Trophoblast cell (in vitro differentiated cells and primary cell): ENCODE data around the gene LDAH.
A peak's percentile ranks its signal among the peaks of the same experiment; 100 is the strongest.

ENCODE experiments used
- DNase-seq, 2 donors: peaks; one replicate each; pipeline ENCODE4 v3.0.0-alpha.2; 2016
- H2AFZ ChIP-seq: 2 replicates; pipeline ENCODE4 v1.6.1; 2013; ENCODE audit warnings: low read length, moderate library complexity, mild to moderate bottlenecking; ENCODE audit not compliant: insufficient read depth, poor library complexity
- H2AK5ac ChIP-seq: 2 replicates; pipeline ENCODE4 v1.6.1; 2013; ENCODE audit warnings: mild to moderate bottlenecking, low read length
- H2BK120ac ChIP-seq: 2 replicates; pipeline ENCODE4 v1.6.1; 2013; ENCODE audit warnings: low read length, mild to moderate bottlenecking, moderate library complexity; ENCODE audit not compliant: insufficient read depth, poor library complexity
- H2BK12ac ChIP-seq: 2 replicates; pipeline ENCODE4 v1.6.1; 2013; ENCODE audit warnings: mild to moderate bottlenecking, low read length, moderate library complexity
- H2BK5ac ChIP-seq: 2 replicates; pipeline ENCODE4 v1.6.1; 2013; ENCODE audit warnings: low read length, low read depth, moderate library complexity, mild to moderate bottlenecking; ENCODE audit not compliant: poor library complexity
- H3K14ac ChIP-seq: 2 replicates; pipeline ENCODE4 v1.6.1; 2013; ENCODE audit warnings: mild to moderate bottlenecking, low read length
- H3K18ac ChIP-seq: 2 replicates; pipeline ENCODE4 v1.6.1; 2013; ENCODE audit warnings: mild to moderate bottlenecking, low read length
- H3K23ac ChIP-seq: 2 replicates; pipeline ENCODE4 v1.6.1; 2013; ENCODE audit warnings: low read length
- H3K27ac ChIP-seq: 2 replicates; pipeline ENCODE4 v1.5.1; 2013; ENCODE audit warnings: low read depth, mild to moderate bottlenecking, inconsistent platforms, low read length, moderate library complexity
- H3K27me3 ChIP-seq: 2 replicates; pipeline ENCODE4 v1.6.1; 2013; ENCODE audit warnings: inconsistent platforms, mild to moderate bottlenecking, low read length, moderate library complexity; ENCODE audit not compliant: insufficient read depth
- H3K36me3 ChIP-seq, 2 experiments: 1 replicate in 1 of 2; 2 replicates in 1 of 2; pipeline ENCODE4 v1.6.1; 2013; ENCODE audit warnings: low read length in 2 of 2, mild to moderate bottlenecking in 2 of 2, moderate library complexity in 1 of 2; ENCODE audit not compliant: insufficient read depth in 2 of 2, control insufficient read depth in 1 of 2
- H3K4ac ChIP-seq: 2 replicates; pipeline ENCODE4 v1.6.1; 2013; ENCODE audit warnings: low read depth, mild to moderate bottlenecking, low read length, moderate library complexity
- H3K4me1 ChIP-seq, 2 experiments: 1 replicate in 1 of 2; 2 replicates in 1 of 2; pipeline ENCODE4 v1.6.1; 2013; ENCODE audit warnings: low read length in 2 of 2, mild to moderate bottlenecking in 2 of 2, moderate library complexity in 1 of 2; ENCODE audit not compliant: insufficient read depth in 2 of 2, control insufficient read depth in 1 of 2
- H3K4me2 ChIP-seq: 2 replicates; pipeline ENCODE4 v1.6.1; 2013; ENCODE audit warnings: inconsistent platforms, mild to moderate bottlenecking, low read length, moderate library complexity
- H3K4me3 ChIP-seq: 2 replicates; pipeline ENCODE4 v1.5.1; 2013; ENCODE audit warnings: mild to moderate bottlenecking, low read depth, low read length, inconsistent platforms
- H3K79me1 ChIP-seq: one replicate; pipeline ENCODE4 v1.6.1; 2013; ENCODE audit warnings: low read length
- H3K79me2 ChIP-seq: 2 replicates; pipeline ENCODE4 v1.6.1; 2013; ENCODE audit warnings: low read length, mild to moderate bottlenecking; ENCODE audit not compliant: control insufficient read depth, insufficient read depth, poor library complexity
- H3K9ac ChIP-seq: 2 replicates; pipeline ENCODE4 v1.6.1; 2013; ENCODE audit warnings: mild to moderate bottlenecking, low read length
- H3K9me3 ChIP-seq: 2 replicates; pipeline ENCODE4 v1.6.1; 2013; ENCODE audit warnings: low read depth, mild to moderate bottlenecking, control low read depth, inconsistent platforms, low read length; ENCODE audit not compliant: insufficient read depth
- H4K12ac ChIP-seq: 2 replicates; pipeline ENCODE4 v1.6.1; 2013; ENCODE audit warnings: low read depth, mild to moderate bottlenecking, low read length, moderate library complexity
- H4K8ac ChIP-seq: 2 replicates; pipeline ENCODE4 v1.6.1; 2013; ENCODE audit warnings: low read depth, mild to moderate bottlenecking, low read length, moderate library complexity
- H4K91ac ChIP-seq: one replicate; pipeline ENCODE4 v1.6.1; 2013; ENCODE audit warnings: low read depth, mild to moderate bottlenecking, low read length, moderate library complexity
- WGBS: extraction: QIAGEN DNeasy Blood & Tissue Kit; methylation state at CpG from one replicate; pipeline ENCODE4 v1.1.7; 2013; ENCODE audit warnings: missing lambda C conversion rate; ENCODE audit not compliant: insufficient read length, insufficient coverage; ENCODE audit errors: extremely low coverage; 5-methylcytosine and 5-hydroxymethylcytosine counted together

The LDAH gene

GRCh38 chr2:20643826-20644225, 179.1 kb downstream of the LDAH start:
- no peak overlapping the region for H4K8ac ChIP-seq
- no peak overlapping the region for H2BK120ac ChIP-seq
- H3K79me1 ChIP-seq: no peaks in the 10 kb centered on the region
- H2AFZ ChIP-seq: no peak overlapping the region
- H3K36me3 ChIP-seq: peaks cover 26 to 34% of the 10 kb centered on the region in 2 experiments
- H2BK5ac ChIP-seq: no peak overlapping the region
- no peak overlapping the region for H3K4me3 ChIP-seq
- peaks cover 5% of the 10 kb centered on the region for H3K9me3 ChIP-seq
- no peak overlapping the region for H3K4me2 ChIP-seq
- H3K18ac ChIP-seq: no peak overlapping the region
- H3K9ac ChIP-seq: no peak overlapping the region
- H3K27ac ChIP-seq: no peak overlapping the region
- H3K14ac ChIP-seq: no peak overlapping the region
- no peak overlapping the region for H4K91ac ChIP-seq
- no peak overlapping the region for H4K12ac ChIP-seq
- no peaks in the 10 kb centered on the region for H3K27me3 ChIP-seq
- no peaks in the 10 kb centered on the region for H3K4me1 ChIP-seq
- H3K23ac ChIP-seq: no peak overlapping the region
- H2AK5ac ChIP-seq: no peak overlapping the region
- no peak for DNase-seq
- H3K79me2 ChIP-seq: no peaks in the 10 kb centered on the region
- H2BK12ac ChIP-seq: no peak overlapping the region
- whole genome bisulfite sequencing: no CpG with 5 or more reads among the region's 3 CpGs
- no peak overlapping the region for H3K4ac ChIP-seq

GRCh38 chr2:20643060-20643459, 179.8 kb downstream of the LDAH start:
- Histone ChIP-seq H3K79me2 (no peaks in the 10 kb centered on the region), H3K4me1 (no peaks in the 10 kb centered on the region), H2BK12ac (no peak overlapping the region), H2AK5ac (no peak overlapping the region), H3K27me3 (no peaks in the 10 kb centered on the region), H3K4me3 (no peak overlapping the region), H4K8ac (no peak overlapping the region), H3K36me3 (peaks cover 32 to 38% of the 10 kb centered on the region in 2 experiments), H2BK5ac (no peak overlapping the region), H3K4me2 (no peak overlapping the region), H3K79me1 (no peaks in the 10 kb centered on the region), H3K23ac (no peak overlapping the region), H3K4ac (no peak overlapping the region), H4K12ac (no peak overlapping the region), H2BK120ac (no peak overlapping the region), H4K91ac (no peak overlapping the region), H3K18ac (no peak overlapping the region), H3K9ac (no peak overlapping the region), H2AFZ (no peak overlapping the region), H3K27ac (no peak overlapping the region), H3K9me3 (peaks cover 5% of the 10 kb centered on the region), H3K14ac (no peak overlapping the region)
- no CpG with 5 or more reads among the region's 7 CpGs for WGBS
- no peak for DNase-seq

- Histone ChIP-seq H3K4me3 (no peak overlapping the region), H2BK5ac (no peak overlapping the region), H4K12ac (peak overlapping the region; percentile 6), H3K14ac (no peak overlapping the region), H3K79me1 (no peaks in the 10 kb centered on the region), H3K27ac (no peak overlapping the region), H2AFZ (no peak overlapping the region), H3K27me3 (no peaks in the 10 kb centered on the region), H2BK120ac (no peak overlapping the region), H3K79me2 (no peaks in the 10 kb centered on the region), H4K91ac (no peak overlapping the region), H4K8ac (no peak overlapping the region), H2AK5ac (no peak overlapping the region), H3K18ac (peak overlapping the region; percentile 63), H2BK12ac (no peak overlapping the region), H3K36me3 (peaks cover 35 to 40% of the 10 kb centered on the region in 2 experiments), H3K23ac (no peak overlapping the region), H3K9me3 (peaks cover 3% of the 10 kb centered on the region), H3K4ac (no peak overlapping the region), H3K4me2 (no peak overlapping the region), H3K9ac (no peak overlapping the region), H3K4me1 (no peaks in the 10 kb centered on the region)
- no CpG with 5 or more reads among the region's 26 CpGs for WGBS
- DNase-seq: peak; percentile 63 to 79
Observed at GRCh38 chr2:20642055-20642971, 180.6 kb downstream of the LDAH start.

DNA sequence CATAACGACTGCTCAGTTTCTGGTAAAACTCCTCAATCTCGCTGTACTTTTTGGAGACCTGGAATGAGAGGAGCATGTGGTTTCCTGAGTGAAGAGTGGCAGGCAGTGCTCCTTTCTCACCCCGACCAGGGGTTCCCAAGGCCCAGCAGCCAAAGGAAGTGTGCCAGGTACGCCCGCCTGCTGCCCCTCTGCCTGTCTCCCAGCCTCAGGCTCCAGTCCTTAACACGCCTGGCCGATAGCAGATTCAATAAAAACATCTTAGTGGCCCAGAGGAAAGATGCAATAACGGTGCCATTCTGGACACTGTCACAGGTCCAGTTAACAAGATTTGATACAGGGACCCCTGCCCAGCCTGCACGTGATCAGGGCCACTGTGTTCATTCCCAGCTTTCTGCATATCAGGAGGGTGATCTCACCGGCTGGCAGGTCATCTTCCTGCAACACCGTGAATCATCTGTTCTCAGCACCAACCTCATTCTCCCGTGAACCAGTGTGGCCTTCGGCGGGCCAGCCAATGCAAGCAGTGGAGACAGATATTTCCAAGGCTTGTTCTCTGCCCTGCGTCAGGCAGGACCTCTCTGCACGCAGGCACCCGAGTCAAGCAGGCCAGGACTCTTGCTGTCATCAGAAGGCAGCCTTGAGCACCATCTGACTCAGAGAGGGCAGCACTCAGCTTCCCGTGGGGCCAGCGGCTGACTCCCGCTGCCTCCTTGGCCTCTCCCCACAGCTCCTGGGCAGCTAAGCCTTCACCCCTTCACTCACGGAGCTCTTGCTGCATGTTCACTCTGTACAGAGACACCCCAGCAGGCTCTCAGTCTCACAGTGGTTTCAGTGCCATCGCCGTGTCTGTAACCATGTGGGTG, 181.5 kb downstream of the LDAH start:
- no peak overlapping the region for H3K23ac ChIP-seq
- no peak overlapping the region for H3K9ac ChIP-seq
- no peak overlapping the region for H2BK5ac ChIP-seq
- H3K79me1 ChIP-seq: no peaks in the 10 kb centered on the region
- no peak overlapping the region for H2BK120ac ChIP-seq
- no peak overlapping the region for H4K8ac ChIP-seq
- H3K36me3 ChIP-seq: peaks cover 38 to 42% of the 10 kb centered on the region in 2 experiments
- no peak overlapping the region for H3K4me3 ChIP-seq
- H3K4me1 ChIP-seq: no peaks in the 10 kb centered on the region
- no peak overlapping the region for H4K91ac ChIP-seq
- no CpG with 5 or more reads among the region's 23 CpGs for WGBS
- no peak for DNase-seq
- H3K4ac ChIP-seq: no peak overlapping the region
- no peak overlapping the region for H2BK12ac ChIP-seq
- no peak overlapping the region for H3K4me2 ChIP-seq
- H4K12ac ChIP-seq: no peak overlapping the region
- H3K14ac ChIP-seq: no peak overlapping the region
- no peak overlapping the region for H3K18ac ChIP-seq
- no peaks in the 10 kb centered on the region for H3K79me2 ChIP-seq
- H2AFZ ChIP-seq: no peak overlapping the region
- H3K9me3 ChIP-seq: peaks cover 3% of the 10 kb centered on the region
- no peak overlapping the region for H3K27ac ChIP-seq
- H2AK5ac ChIP-seq: no peak overlapping the region
- no peaks in the 10 kb centered on the region for H3K27me3 ChIP-seq
